Bone marrow (tissue), 2 donors: ENCODE measurements around the gene CDC25B.

Experiments used
- DNase-seq, 2 donors: peaks; one replicate each; lab custom pipeline; 2025; lab: John Stamatoyannopoulos, UW

The CDC25B gene

GRCh38 chr20:3804254-3804751 is 8.2 kb downstream of the CDC25B start:
- no peak for DNase-seq

- no peak for DNase-seq
Observed at GRCh38 chr20:3804781-3805180, 8.7 kb downstream of the CDC25B start.

- no peak for DNase-seq
Observed at GRCh38 chr20:3808544-3808943, 12.4 kb downstream of the CDC25B start.

GRCh38 chr20:3811467-3812258 is 15.6 kb downstream of the CDC25B start:
- peak; percentile 83 to 89 for DNase-seq

DNA sequence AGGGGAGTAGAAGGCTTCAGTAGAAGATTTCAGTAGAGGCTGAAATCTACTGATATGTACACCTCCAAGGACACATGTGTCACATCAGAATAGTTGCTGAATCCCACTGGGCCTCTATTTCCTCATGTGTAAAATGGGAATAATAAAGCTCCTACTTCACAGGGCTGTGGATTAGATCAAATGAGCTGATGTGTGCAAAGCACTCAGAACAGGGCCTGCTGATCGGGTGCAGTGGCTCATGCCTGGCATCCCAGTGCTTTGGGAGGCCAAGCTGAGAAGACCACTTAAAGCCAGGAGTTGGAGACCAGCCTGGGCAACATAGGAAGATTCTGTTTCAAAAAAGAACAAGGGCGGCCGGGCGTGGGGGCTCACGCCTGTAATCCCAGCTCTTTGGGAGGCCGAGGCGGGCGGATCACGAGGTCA is 16.2 kb downstream of the CDC25B start:
- no peak for DNase-seq

DNA sequence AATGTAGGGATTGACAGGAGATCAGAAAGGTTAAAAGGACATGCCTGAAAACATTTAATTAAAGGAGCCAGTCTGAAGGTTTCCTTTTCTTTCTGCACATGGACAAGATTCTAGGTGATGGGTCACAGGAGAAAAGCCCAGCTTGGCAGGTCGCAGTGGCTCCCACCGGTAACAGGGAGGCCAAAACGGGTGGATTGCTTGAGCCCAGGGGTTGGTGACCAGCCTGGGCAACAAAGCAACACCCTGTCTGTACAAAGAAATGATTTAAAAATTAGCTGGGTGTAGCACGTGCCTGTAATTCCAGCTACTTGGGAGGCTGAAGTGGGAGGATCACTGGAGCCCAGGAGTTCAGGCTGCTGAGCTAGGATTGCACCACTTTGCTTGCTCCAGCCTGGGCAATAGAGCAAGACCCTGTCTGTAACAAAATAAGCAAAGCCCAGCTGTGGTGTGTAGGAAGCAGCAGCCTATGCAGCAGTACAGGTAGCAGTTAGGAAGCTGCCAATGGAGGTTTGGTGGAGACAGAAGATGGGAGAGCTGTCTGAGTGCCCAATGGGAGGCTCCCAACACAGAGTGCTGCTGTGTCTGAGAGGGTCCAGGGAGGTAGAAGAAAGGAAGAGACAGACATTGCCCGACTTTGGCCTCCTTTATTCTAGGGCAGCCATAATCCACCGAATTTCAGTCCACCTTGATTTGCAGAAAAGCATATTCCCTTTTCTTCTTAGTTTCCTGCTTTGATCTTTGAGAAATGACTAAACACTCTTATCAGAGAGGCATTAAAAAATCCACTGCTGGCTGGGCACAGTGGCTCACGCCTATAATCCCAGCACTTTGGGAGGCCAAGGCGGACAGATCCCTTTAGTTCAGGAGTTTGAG is 17.1 kb downstream of the CDC25B start:
- no peak for DNase-seq

GRCh38 chr20:3813848-3814581 is 17.9 kb downstream of the CDC25B start:
- no peak for DNase-seq

GRCh38 chr20:3814928-3815495 is 18.9 kb downstream of the CDC25B start:
- DNase-seq: no peak

GRCh38 chr20:3815703-3816315 is 19.7 kb downstream of the CDC25B start:
- no peak for DNase-seq

- DNase-seq: peak in 1 of 2 donors; percentile 14
Observed at GRCh38 chr20:3818155-3819151, 22.3 kb downstream of the CDC25B start.

GRCh38 chr20:3819411-3820047 is 23.4 kb downstream of the CDC25B start:
- DNase-seq: no peak

GRCh38 chr20:3820048-3820900 is 24.2 kb downstream of the CDC25B start, which contains the start of gene AP5S1:
Gene AP5S1 (plus strand): TSS chr20:3820547. CDS start chr20:3822118, 1,571 bp downstream.
- DNase-seq: peak; percentile 84 to 100

- no peak for DNase-seq
Observed at GRCh38 chr20:3820901-3821727, 25.0 kb downstream of the CDC25B start.

DNA sequence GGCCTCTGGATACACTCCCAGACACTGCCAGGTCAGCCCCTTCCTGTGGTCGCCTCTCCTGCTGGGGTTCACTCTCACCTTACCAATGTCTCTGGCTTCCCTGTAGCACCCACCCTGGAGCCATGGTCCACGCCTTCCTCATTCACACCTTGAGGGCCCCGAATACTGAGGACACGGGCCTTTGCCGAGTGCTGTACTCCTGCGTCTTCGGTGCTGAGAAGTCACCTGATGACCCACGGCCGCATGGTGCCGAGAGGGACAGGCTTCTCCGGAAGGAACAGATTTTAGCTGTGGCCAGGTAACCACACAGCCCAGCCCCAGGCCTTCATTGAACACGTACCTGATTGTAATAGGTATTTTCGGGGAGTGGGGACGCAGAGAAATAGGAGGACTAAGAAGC is 25.9 kb downstream of the CDC25B start:
- DNase-seq: no peak

- DNase-seq: no peak
Observed at GRCh38 chr20:3823881-3824280, 27.8 kb downstream of the CDC25B start.

DNA sequence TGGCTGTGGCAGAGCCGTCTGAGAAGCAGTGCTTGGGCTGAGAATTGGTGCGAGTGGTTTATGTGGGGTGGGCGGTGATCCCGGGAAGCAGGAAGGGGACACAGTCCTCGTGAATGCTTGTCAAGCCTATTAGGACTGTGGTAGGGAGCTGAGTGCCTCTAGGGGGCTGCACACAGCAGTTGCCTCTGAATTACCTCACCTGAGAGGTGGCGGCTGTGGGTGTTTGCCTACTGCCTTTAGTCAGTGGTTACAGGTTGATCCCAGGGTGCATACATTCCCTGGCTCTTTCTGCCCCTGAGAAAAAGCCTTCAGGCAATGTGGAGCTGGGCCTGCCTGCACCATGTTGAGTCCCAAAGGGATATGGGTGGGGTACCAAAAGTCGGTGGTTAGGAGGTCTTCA is 29.4 kb downstream of the CDC25B start:
- no peak for DNase-seq

- no peak for DNase-seq
Observed at GRCh38 chr20:3826420-3826819, 30.3 kb downstream of the CDC25B start.

GRCh38 chr20:3828798-3829197 is 32.7 kb downstream of the CDC25B start:
- no peak for DNase-seq
